Posterior cingulate gyrus (tissue), 11 donors: ENCODE data around the gene ZSCAN25.

Source experiments
- DNase-seq, 10 donors: peaks; one replicate each; pipeline versions ENCODE4 v3.0.0 to v3.0.0-alpha.2; 2020 to 2021; ENCODE audit warnings: mixed read lengths in 3 of 10
- intact Hi-C: fragments of 100-400 bp; cut with DNase I; formaldehyde crosslinking; loops from one replicate; pipeline ENCODE4 v1.15.1; 2023

The ZSCAN25 gene

GRCh38 chr7:99679400-99680191 lies 62.9 kb downstream of the ZSCAN25 start, which contains the start of gene CYP3A5:
TSS of gene CYP3A5 (minus strand) at chr7:99679996. CDS start at chr7:99679896, 100 bp downstream.
- intact Hi-C loops: no loop called here
- no peak for DNase-seq
